RWPE2 (cell line): Measurements from ENCODE around the gene MYOC.
"Not testable (repeated sequence)": the region's sequence is repeated elsewhere in the genome, so short reads cannot be mapped to it uniquely, and the experiment has no call there.

Experiments used
- ATAC-seq: fragments of 200-7000 bp; cut with Tn5 transposase; 3 replicates; pipeline ENCODE4 v1.9.1; 2021; ENCODE audit warnings: low read depth
- DNase-seq: peaks from one replicate; pipeline ENCODE4 v3.0.0-alpha.2; 2020; ENCODE audit warnings: low spot score
- H3K27ac ChIP-seq: fragments of 450-650 bp; 2 replicates; pipeline ENCODE4 v1.5.1; 2017; ENCODE audit warnings: mild to moderate bottlenecking; ENCODE audit not compliant: poor library complexity, severe bottlenecking
- H3K27me3 ChIP-seq: fragments of 250-450 bp; sonication (Bioruptor Pico); 2 replicates; pipeline ENCODE4 v1.5.1; 2021; ENCODE audit warnings: mild to moderate bottlenecking, moderate library complexity; ENCODE audit not compliant: insufficient read depth, poor library complexity, severe bottlenecking
- H3K36me3 ChIP-seq: fragments of 250-450 bp; sonication (Bioruptor Pico); 2 replicates; pipeline ENCODE4 v1.5.1; 2020; ENCODE audit warnings: low read depth, mild to moderate bottlenecking, moderate library complexity
- H3K4me1 ChIP-seq: fragments of 250-450 bp; sonication (Bioruptor Pico); 2 replicates; pipeline ENCODE4 v1.5.1; 2021; ENCODE audit warnings: mild to moderate bottlenecking, moderate library complexity; ENCODE audit not compliant: insufficient read depth, poor library complexity, severe bottlenecking
- H3K4me3 ChIP-seq: fragments of 250-450 bp; sonication (Bioruptor Pico); 2 replicates; pipeline ENCODE4 v1.5.1; 2021; ENCODE audit warnings: mild to moderate bottlenecking, moderate library complexity; ENCODE audit not compliant: severe bottlenecking
- H3K9me3 ChIP-seq: fragments of 250-450 bp; sonication (Bioruptor Pico); 2 replicates; pipeline ENCODE4 v1.5.1; 2021; ENCODE audit warnings: mild to moderate bottlenecking, moderate library complexity; ENCODE audit not compliant: severe bottlenecking
- CTCF ChIP-seq: fragments of 450-650 bp; IDR thresholded peaks from one replicate; pipeline ENCODE4 v1.5.1; 2017; ENCODE audit warnings: mild to moderate bottlenecking, moderate library complexity; ENCODE audit not compliant: poor library complexity, severe bottlenecking

MYOC gene

DNA sequence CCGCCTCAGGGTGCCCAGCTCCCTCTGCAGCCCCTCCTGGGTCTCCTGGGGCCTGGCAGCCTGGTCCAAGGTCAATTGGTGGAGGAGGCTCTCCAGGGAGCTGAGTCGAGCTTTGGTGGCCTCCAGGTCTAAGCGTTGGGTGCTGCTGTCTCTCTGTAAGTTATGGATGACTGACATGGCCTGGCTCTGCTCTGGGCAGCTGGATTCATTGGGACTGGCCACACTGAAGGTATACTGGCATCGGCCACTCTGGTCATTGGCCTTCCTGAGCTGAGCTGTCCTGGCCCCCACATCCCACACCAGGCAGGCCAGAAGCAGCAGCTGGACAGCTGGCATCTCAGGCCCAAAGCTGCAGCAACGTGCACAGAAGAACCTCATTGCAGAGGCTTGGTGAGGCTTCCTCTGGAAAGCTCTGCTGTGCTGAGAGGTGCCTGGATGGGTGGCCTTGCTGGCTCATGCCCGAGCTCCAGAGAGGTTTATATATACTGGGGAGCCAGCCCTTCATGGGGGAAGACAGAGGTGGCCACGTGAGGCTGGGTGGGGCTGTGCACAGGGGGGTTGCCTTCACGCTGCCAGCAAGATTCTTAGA lies at the start of gene MYOC:
Gene MYOC (minus strand): TSS at position 455 of the 589 bp plus-strand sequence. CDS start 77 bp downstream, at position 378.
- H3K36me3 ChIP-seq = no peaks in the 10 kb centered on the region
- ATAC-seq = no peak
- no peak within 1 kb of the TSS for H3K4me3 ChIP-seq
- TF ChIP-seq CTCF = no peak
- H3K9me3 ChIP-seq = no peaks in the 10 kb centered on the region
- H3K27me3 ChIP-seq = no peaks in the 10 kb centered on the region
- H3K27ac ChIP-seq = no peak within 1 kb of the TSS
- no peaks in the 10 kb centered on the region for H3K4me1 ChIP-seq
- no peak for DNase-seq

DNA sequence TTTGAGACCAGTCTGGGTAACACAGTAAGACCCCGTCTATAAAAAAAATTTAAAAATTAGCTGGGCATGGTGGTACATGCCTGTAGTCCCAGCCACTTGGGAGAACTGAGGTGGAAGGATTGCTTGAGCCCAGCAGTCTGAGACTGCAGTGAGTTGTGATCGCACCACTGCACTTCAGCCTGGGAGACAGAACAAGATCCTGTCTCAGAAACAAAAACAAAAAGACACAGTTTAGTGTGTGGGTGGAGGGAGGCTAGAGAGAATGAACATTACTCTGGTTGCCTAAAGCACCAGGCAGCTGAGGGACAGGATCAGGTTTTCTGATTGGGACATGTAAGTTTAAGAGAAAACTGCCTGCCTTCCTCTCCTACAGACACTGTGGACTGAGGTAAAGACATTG lies 47.0 kb upstream of the MYOC start:
- Histone ChIP-seq H3K27ac (no peak overlapping the region), H3K9me3 (no peaks in the 10 kb centered on the region), H3K4me3 (no peak overlapping the region), H3K27me3 (no peaks in the 10 kb centered on the region), H3K36me3 (peaks cover 8% of the 10 kb centered on the region), H3K4me1 (no peaks in the 10 kb centered on the region)
- TF ChIP-seq CTCF = no peak
- ATAC-seq (no peak), DNase-seq (no peak)

GRCh38 chr1:171695772-171696171 lies 43.3 kb upstream of the MYOC start:
- H3K9me3 ChIP-seq, H3K36me3 ChIP-seq, H3K4me1 ChIP-seq, H3K27me3 ChIP-seq, H3K27ac ChIP-seq, H3K4me3 ChIP-seq, ATAC-seq, DNase-seq: not testable (repeated sequence)

GRCh38 chr1:171693541-171693940 lies 41.1 kb upstream of the MYOC start:
- not testable (repeated sequence) for H3K9me3 ChIP-seq, ATAC-seq, H3K27me3 ChIP-seq, H3K4me3 ChIP-seq, H3K4me1 ChIP-seq, H3K36me3 ChIP-seq, H3K27ac ChIP-seq, DNase-seq

DNA sequence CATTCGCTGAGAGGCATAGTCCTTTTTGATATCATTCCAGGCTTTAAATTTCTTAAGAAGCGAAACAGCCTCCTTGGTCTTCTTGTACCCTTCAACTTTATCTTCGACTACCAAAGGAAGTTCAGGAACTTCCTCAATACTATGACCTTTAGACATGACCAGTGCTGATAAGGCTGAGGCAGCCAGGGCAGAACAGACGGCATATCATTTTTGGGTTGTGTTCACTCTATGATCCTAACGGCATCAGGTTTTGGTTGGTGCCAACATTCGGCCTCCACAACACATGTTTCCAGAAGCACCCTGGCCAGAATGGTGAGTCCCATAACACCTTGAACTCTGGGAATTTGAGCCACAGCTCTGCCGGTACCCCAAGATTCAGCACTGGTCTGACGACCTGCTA lies 31.4 kb upstream of the MYOC start:
- no peaks in the 10 kb centered on the region for H3K4me1 ChIP-seq
- no peak overlapping the region for H3K4me3 ChIP-seq
- no peaks in the 10 kb centered on the region for H3K36me3 ChIP-seq
- TF ChIP-seq CTCF = no peak
- H3K27me3 ChIP-seq = no peaks in the 10 kb centered on the region
- no peak overlapping the region for H3K27ac ChIP-seq
- no peak for DNase-seq
- H3K9me3 ChIP-seq = no peaks in the 10 kb centered on the region
- no peak for ATAC-seq

DNA sequence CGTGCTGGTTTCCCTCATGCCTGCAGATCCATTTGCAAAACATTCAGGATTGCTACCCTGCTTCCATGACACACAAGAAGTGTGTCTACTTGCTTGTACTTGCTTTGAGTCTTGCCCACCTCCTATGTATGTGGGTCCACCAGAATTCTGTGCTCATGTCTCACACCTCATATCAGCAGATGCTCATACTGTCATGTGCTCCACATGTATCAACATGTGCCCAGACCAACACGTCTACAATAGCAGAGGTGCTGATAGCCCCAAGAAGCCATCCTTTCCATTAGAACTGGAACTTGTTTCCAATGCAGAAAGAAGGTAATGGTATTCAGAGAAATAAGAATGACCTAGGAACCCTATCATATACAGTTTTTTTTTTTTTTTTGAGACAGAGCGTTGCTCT lies 27.9 kb upstream of the MYOC start:
- Histone ChIP-seq H3K9me3 (no peaks in the 10 kb centered on the region), H3K4me3 (no peak overlapping the region), H3K36me3 (no peaks in the 10 kb centered on the region), H3K27ac (no peak overlapping the region), H3K4me1 (no peaks in the 10 kb centered on the region), H3K27me3 (no peaks in the 10 kb centered on the region)
- DNase-seq (no peak), ATAC-seq (no peak)
- no peak for TF ChIP-seq CTCF
